Memory B cell (primary cell): ENCODE measurements around the gene FAM174C.
A peak's percentile ranks its signal among the peaks of the same experiment; 100 is the strongest.
"Not testable (repeated sequence)": the region's sequence is repeated elsewhere in the genome, so short reads cannot be mapped to it uniquely, and the experiment has no call there.

Experiments
- ATAC-seq: fragments of 150-1000 bp; cut with Tn5 transposase; 2 replicates; pipeline ENCODE4 v1.10.0; 2021; ENCODE audit warnings: low read depth, mild to moderate bottlenecking, moderate library complexity
- DNase-seq, 2 donors: peaks; one replicate each; pipeline ENCODE4 v3.0.0; 2022; ENCODE audit warnings: low spot score in 2 of 2
- H3K27ac Mint-ChIP-seq: one replicate; pipeline ENCODE4 v1.8.0; 2022; ENCODE audit warnings: mild to moderate bottlenecking, moderate library complexity, mixed read lengths
- H3K27me3 Mint-ChIP-seq: one replicate; pipeline ENCODE4 v1.8.0; 2022; ENCODE audit warnings: mixed read lengths
- H3K36me3 Mint-ChIP-seq: one replicate; pipeline ENCODE4 v1.8.0; 2022; ENCODE audit warnings: mild to moderate bottlenecking, mixed read lengths
- H3K4me1 Mint-ChIP-seq: one replicate; pipeline ENCODE4 v1.8.0; 2022; ENCODE audit warnings: mixed read lengths
- H3K4me3 Mint-ChIP-seq: one replicate; pipeline ENCODE4 v1.8.0; 2022; ENCODE audit warnings: mild to moderate bottlenecking, moderate library complexity, mixed read lengths
- H3K9me3 Mint-ChIP-seq: one replicate; pipeline ENCODE4 v1.8.0; 2022; ENCODE audit warnings: mixed read lengths

Gene FAM174C

DNA sequence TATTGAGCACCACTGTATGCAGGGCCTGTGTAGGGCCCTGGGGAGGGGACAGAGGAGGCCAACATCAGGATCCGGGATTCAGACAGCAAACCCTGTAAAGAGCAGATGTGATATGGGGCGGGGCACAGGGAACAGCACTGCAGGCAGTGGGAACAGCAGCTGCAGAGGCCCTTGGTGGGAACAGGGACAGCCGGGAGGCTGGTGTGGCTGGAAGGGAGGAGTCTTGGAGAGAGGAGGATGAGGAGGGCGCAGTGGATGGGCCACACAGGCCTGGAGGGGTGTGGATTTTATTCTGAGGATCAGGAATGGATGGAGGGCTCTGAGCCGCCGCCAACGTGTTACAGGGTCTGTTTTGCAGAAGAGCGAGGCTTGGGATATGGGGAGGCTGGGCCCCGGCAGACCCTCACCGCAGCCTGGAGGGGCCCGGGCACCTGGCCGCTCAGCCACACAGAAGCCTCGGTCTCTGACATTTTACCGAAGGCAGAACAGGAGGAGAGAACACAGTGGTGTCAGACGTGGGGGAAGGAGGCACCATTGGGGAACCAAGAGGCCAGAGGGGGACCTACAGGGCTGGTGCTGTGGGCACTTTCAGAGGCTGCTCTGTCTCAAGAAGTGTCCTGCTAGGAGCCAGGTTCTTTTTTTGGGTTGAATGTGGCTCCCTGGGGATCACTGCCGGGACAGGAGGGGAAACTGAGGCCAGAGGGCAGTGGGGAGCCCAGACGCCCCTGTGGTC, 17.3 kb downstream of the FAM174C start:
- Mint-ChIP-seq H3K4me1 (peaks cover 9% of the 10 kb centered on the region), H3K9me3 (no peaks in the 10 kb centered on the region)

DNA sequence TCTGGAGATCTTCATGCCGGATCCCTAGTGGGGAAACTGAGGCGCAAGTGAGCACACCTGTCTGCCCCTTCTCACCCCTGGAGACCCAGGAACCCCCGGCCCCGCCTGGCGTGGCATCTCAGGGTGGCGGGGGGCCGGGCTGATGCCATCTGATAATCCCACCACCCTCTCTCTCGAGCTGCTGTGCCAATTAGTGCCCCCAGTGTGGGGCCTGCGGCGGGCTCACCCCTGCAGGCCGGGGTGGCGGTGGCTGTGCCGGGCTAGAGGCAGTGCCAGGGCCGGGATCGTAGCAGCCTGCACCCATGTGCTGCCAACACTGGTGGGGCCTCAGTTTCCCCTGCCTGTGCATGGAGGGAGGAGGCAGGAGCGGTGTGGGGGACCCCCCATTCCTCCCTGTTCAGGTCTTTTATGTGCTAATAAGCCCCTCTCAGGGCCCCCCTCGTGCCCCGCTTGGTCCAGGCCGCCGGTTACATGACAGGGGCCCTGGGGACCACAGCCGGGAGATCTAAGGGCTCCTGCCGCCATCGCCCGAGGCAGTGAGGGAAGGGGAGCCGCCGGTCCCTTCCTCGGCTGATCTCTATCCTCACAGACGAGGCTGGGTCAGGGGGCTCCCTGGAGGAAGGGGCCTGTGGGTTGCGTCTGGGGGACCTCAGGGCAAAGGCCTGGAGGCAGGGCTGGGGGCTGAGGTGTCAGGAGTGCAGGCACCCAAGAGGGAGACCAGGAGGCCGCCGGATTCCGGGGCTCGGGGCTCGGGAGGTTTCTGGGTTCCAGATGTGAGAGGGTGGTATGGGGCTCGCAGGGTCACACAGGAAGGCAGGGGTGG, 18.7 kb downstream of the FAM174C start:
- ATAC-seq, result no peak
- H3K27ac Mint-ChIP-seq, result no peak overlapping the region
- H3K9me3 Mint-ChIP-seq, result no peaks in the 10 kb centered on the region
- peaks cover 9% of the 10 kb centered on the region for H3K4me1 Mint-ChIP-seq
- H3K36me3 Mint-ChIP-seq, result no peaks in the 10 kb centered on the region
- no peak overlapping the region for H3K4me3 Mint-ChIP-seq
- H3K27me3 Mint-ChIP-seq, result peaks cover 21% of the 10 kb centered on the region
- no peak for DNase-seq

More for the DNA sequence above, 17.3 kb downstream of the FAM174C start:
- Mint-ChIP-seq H3K27ac (no peak overlapping the region), H3K4me3 (peak overlapping the region; percentile 74), H3K36me3 (no peaks in the 10 kb centered on the region), H3K27me3 (peaks cover 22% of the 10 kb centered on the region)
- no peak for DNase-seq
- ATAC-seq, result no peak

- Mint-ChIP-seq H3K4me1 (peaks cover 9% of the 10 kb centered on the region), H3K27ac (no peak overlapping the region), H3K27me3 (peaks cover 17% of the 10 kb centered on the region), H3K36me3 (no peaks in the 10 kb centered on the region), H3K9me3 (no peaks in the 10 kb centered on the region), H3K4me3 (no peak overlapping the region)
- no peak for DNase-seq
- no peak for ATAC-seq
These were observed 19.4 kb downstream of the FAM174C start for GRCh38 chr19:1294688-1295087.

DNA sequence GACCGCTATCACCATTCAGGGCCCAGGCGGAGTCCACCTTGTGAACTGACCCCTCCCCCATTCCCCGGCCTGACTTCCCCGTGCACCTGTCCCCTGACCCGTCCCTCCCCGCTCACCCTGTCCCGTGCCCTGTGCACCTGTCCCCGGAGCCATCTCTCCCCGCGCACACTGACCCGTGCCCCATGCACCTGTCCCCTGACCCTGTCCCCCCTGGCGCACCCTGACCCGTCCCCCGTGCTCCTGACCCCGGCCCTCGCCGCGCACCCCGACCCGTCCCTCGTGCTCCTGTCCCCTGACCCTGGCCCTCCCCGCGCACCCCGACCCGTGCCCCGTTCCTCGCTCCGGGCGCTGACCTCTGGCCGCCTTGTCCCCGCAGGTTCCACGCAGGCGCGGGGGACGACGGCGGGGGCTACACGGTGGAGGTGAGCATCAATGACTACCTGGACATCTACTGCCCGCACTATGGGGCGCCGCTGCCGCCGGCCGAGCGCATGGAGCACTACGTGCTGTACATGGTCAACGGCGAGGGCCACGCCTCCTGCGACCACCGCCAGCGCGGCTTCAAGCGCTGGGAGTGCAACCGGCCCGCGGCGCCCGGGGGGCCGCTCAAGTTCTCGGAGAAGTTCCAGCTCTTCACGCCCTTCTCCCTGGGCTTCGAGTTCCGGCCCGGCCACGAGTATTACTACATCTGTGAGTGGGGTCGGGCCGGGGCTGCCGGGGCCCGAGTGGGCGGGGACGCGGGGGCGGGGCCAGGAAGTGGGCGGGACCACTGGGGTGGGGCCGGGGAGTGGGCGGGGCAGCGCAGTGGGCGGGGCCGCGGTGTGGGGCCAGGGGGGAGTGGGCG, 20.1 kb downstream of the FAM174C start:
- H3K4me3 Mint-ChIP-seq, result no peak overlapping the region
- H3K27ac Mint-ChIP-seq, result no peak overlapping the region
- ATAC-seq (peak; percentile 63), DNase-seq (no peak)
- H3K9me3 Mint-ChIP-seq, result no peaks in the 10 kb centered on the region
- peaks cover 14% of the 10 kb centered on the region for H3K27me3 Mint-ChIP-seq
- no peaks in the 10 kb centered on the region for H3K36me3 Mint-ChIP-seq
- H3K4me1 Mint-ChIP-seq, result peaks cover 9% of the 10 kb centered on the region

- H3K36me3 Mint-ChIP-seq, result no peaks in the 10 kb centered on the region
- H3K4me1 Mint-ChIP-seq, result peaks cover 9% of the 10 kb centered on the region
- peaks cover 17% of the 10 kb centered on the region for H3K27me3 Mint-ChIP-seq
- DNase-seq, result no peak
- no peak overlapping the region for H3K27ac Mint-ChIP-seq
- ATAC-seq, result no peak
- H3K4me3 Mint-ChIP-seq, result no peak overlapping the region
- H3K9me3 Mint-ChIP-seq, result no peaks in the 10 kb centered on the region
These were observed 20.7 kb downstream of the FAM174C start for GRCh38 chr19:1296078-1296477.

- peaks cover 7% of the 10 kb centered on the region for H3K4me1 Mint-ChIP-seq
- H3K9me3 Mint-ChIP-seq, result no peaks in the 10 kb centered on the region
- peaks cover 15% of the 10 kb centered on the region for H3K27me3 Mint-ChIP-seq
- no peak overlapping the region for H3K27ac Mint-ChIP-seq
- H3K36me3 Mint-ChIP-seq, result no peaks in the 10 kb centered on the region
- H3K4me3 Mint-ChIP-seq, result no peak overlapping the region
- DNase-seq, result no peak
- no peak for ATAC-seq
These were observed 21.4 kb downstream of the FAM174C start for GRCh38 chr19:1296575-1297271.

DNA sequence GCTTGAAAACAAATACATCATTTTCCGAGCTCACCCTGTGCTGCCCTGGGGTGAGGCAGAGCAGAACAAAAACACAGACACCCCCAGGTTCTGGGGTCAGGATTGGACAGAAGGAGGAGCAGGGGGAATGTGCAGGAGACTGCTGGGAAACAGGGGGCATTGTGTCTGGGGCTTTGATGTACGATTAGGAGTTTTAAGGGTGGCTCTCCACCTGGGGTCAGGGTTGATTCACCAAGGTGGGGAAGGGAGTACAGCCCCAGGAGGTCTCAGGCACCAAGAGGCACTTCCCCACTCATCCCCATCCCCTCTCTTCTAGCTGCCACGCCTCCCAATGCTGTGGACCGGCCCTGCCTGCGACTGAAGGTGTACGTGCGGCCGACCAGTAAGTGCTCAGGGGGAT, 22.9 kb downstream of the FAM174C start:
- no peaks in the 10 kb centered on the region for H3K4me1 Mint-ChIP-seq
- no peak overlapping the region for H3K27ac Mint-ChIP-seq
- H3K9me3 Mint-ChIP-seq, result no peaks in the 10 kb centered on the region
- H3K36me3 Mint-ChIP-seq, result no peaks in the 10 kb centered on the region
- H3K27me3 Mint-ChIP-seq, result peaks cover 7% of the 10 kb centered on the region
- no peak overlapping the region for H3K4me3 Mint-ChIP-seq
- DNase-seq (no peak), ATAC-seq (no peak)

GRCh38 chr19:1299801-1300200, 24.5 kb downstream of the FAM174C start:
- Mint-ChIP-seq H3K27me3 (peaks cover 5% of the 10 kb centered on the region), H3K36me3 (no peaks in the 10 kb centered on the region), H3K4me3 (no peak overlapping the region), H3K9me3 (no peaks in the 10 kb centered on the region), H3K4me1 (no peaks in the 10 kb centered on the region), H3K27ac (no peak overlapping the region)
- no peak for ATAC-seq
- no peak for DNase-seq

- peaks cover 5% of the 10 kb centered on the region for H3K27me3 Mint-ChIP-seq
- no peak for DNase-seq
- no peaks in the 10 kb centered on the region for H3K4me1 Mint-ChIP-seq
- H3K9me3 Mint-ChIP-seq, result no peaks in the 10 kb centered on the region
- H3K36me3 Mint-ChIP-seq, result no peaks in the 10 kb centered on the region
- no peak for ATAC-seq
- H3K27ac Mint-ChIP-seq, result no peak overlapping the region
- no peak overlapping the region for H3K4me3 Mint-ChIP-seq
These were observed 25.6 kb downstream of the FAM174C start for GRCh38 chr19:1300744-1301490.

DNA sequence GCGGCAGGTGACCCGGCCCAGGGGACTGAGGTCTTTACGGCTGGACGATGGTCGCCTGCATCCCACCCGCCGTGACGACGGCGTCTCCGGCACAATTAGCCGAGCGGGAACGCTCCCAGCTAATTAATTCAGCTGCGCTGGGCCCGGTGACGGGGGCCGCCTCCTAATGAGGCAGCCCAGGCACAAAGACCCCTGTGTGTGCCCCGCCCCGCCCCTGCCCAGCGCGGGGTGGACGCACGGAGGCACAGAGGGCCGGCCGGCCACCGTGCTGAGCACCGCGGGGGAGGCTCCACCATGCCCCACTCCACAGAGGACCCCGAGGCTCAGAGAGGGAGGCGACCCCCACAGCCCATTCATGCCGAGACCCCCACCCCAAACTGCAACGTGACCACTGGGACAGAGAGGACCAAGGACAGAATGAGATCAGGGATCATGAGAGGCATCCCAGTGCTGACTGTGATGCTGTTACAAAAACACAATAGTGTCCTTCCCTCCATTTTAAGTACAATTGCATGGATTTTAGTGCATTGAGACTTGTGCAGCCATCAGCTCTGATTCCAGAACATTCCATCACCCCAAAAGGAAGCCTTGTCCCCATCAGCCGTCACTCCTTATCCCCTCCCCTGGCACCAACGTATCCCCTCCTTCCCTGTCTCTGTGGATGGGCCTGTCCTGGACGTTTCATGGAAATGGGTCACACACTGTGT, 27.4 kb downstream of the FAM174C start:
- Mint-ChIP-seq H3K4me3 (no peak overlapping the region), H3K27me3 (peaks cover 5% of the 10 kb centered on the region), H3K4me1 (no peaks in the 10 kb centered on the region), H3K27ac (no peak overlapping the region), H3K9me3 (no peaks in the 10 kb centered on the region), H3K36me3 (no peaks in the 10 kb centered on the region)
- ATAC-seq, result no peak
- no peak for DNase-seq

DNA sequence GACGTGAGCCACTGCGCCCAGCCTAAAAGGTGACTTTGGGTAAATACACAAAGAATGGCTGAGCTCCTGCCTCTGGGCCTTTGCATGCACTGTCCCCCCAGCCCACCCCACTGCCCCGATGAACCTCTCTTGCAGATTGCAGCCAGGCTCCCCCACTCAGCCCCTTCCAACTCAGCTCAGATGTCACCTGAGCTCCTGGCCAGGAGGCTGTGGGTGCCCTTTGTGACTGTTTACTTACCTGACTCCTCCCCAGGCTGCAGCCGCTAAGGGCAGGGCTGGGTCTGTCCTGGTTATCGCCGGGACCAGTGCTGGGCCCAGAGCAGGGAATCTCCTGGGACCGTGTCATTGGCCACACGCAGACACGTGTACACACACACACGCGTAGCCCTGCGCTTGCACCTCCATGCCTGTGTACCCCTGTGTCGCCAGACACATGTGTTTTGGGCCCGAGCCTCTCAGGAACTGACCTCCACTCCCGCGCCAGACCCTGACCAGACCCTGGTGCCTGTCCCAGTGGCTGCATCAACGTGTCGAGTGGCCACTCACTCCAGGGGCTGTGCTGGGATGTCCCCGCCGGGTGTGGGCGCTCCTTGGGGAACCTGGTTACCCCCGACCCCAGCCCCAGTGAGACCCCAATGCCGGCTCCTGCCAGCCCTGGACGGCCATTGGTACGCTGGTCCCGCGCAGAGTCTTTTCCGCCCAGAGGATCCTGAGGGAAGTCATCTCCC, 29.0 kb downstream of the FAM174C start:
- H3K27ac Mint-ChIP-seq, result no peak overlapping the region
- no peak for DNase-seq
- no peaks in the 10 kb centered on the region for H3K4me1 Mint-ChIP-seq
- H3K9me3 Mint-ChIP-seq, result no peaks in the 10 kb centered on the region
- ATAC-seq, result no peak
- peaks cover 4% of the 10 kb centered on the region for H3K27me3 Mint-ChIP-seq
- H3K4me3 Mint-ChIP-seq, result no peak overlapping the region
- no peaks in the 10 kb centered on the region for H3K36me3 Mint-ChIP-seq

- not testable (repeated sequence) for DNase-seq, H3K4me1 Mint-ChIP-seq, H3K27me3 Mint-ChIP-seq, H3K36me3 Mint-ChIP-seq, ATAC-seq, H3K4me3 Mint-ChIP-seq, H3K9me3 Mint-ChIP-seq, H3K27ac Mint-ChIP-seq
These were observed 30.0 kb downstream of the FAM174C start for GRCh38 chr19:1305354-1305753.
